A549 treated with CpdA at 1 μM for 4 hours (cell line): ENCODE results near the gene NLRP10. TPM values are rescaled to one million over a fixed set of nuclear protein-coding genes. Genes with fewer than 3 reads are reported as not detected.

Experiments used
- total RNA-seq: library from RNA; stranded (reverse); fragments of 200-300 nt; extraction: Qiagen RNA extraction; gene quantifications from 5 replicates; pipeline ENCODE4 v1.2.3, GENCODE V29; 2022; ENCODE audit warnings: low read depth

NLRP10 gene
- total RNA-seq = 0.02 TPM in 1 of 5 replicates, not detected in the others

GRCh38 chr11:7965386-7965785 is at the start of gene NLRP10:
NLRP10 (minus strand) TSS chr11:7965447; CDS start chr11:7963495, 1,952 bp downstream.

GRCh38 chr11:7986768-7987559 is 21.7 kb upstream of the NLRP10 start, which contains the start of gene EIF3F:
EIF3F (plus strand) TSS chr11:7987337; CDS start chr11:7987353, 16 bp downstream.

GRCh38 chr11:7941608-7942007 is 23.6 kb downstream of the NLRP10 start, which contains the start of gene OR10A3:
OR10A3 (minus strand) TSS chr11:7941708; CDS start chr11:7939520, 2,188 bp downstream.

GRCh38 chr11:7931168-7931567 is 34.1 kb downstream of the NLRP10 start, which contains the start of gene OR10A6:
OR10A6 (minus strand) TSS chr11:7931268; CDS start chr11:7928662, 2,606 bp downstream.

Other genes with a start within 250 kb of the NLRP10 start
- not detected in 5 replicates for gene OR5P2, start 168.5 kb downstream of the NLRP10 start, total RNA-seq
- gene OR5P3, start 134.6 kb downstream of the NLRP10 start, total RNA-seq = not detected in 5 replicates
- gene OR10A6, start 34.2 kb downstream of the NLRP10 start, total RNA-seq = not detected in 5 replicates
- not detected in 5 replicates for gene OR10A3, start 23.7 kb downstream of the NLRP10 start, total RNA-seq
- 320 to 353 TPM (median 337 TPM) in 5 replicates for gene EIF3F, start 21.9 kb upstream of the NLRP10 start, total RNA-seq
- 5.7 to 8.6 TPM (median 7.9 TPM) in 5 replicates for gene TUB, start 115.8 kb upstream of the NLRP10 start, total RNA-seq
- gene RIC3, start 203.6 kb upstream of the NLRP10 start, total RNA-seq = 0.95 to 5.3 TPM (median 1.8 TPM) in 5 replicates